ENCODE results near the gene LORICRIN. TPM values are rescaled to one million over a fixed set of nuclear protein-coding genes. Genes with fewer than 3 reads are reported as not detected.

Gene LORICRIN
- polyA plus RNA-seq, 1 of the 3 experiments (the other 2 are of a cell fraction): not detected

DNA sequence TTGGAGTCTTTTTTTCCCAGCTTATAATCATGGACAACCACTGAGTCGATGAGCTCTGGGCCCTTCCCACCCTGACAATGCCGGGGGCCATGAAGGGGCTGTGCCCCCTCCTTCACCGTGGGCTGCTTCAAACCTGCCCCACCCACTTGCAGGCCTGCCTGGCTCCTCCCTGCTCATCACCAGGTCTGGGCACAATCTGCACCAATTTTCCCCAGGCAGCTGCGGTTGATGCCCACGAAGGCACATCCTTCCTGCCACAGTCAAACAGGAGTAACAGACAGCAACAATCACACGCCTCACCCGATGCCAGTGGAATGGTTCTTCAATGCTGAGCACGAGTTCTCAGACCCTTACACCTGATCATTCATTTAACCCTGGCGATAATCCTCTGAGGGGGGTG is 34.4 kb downstream of the LORICRIN start:
- WGBS (ENCODE audit: low lambda C conversion rate): 12% methylated on average over 9 of the region's 9 CpGs
- TF ChIP-seq POLR2AphosphoS5 (IDR thresholded peaks at IDR 0.05; ENCODE audit: low read depth, low read length) (no peak), RXRA (IDR thresholded peaks at IDR 0.05; ENCODE audit: borderline replicate concordance, low read depth) (no peak), FOXJ3 (CRISPR knock-in tag; IDR thresholded peaks at IDR 0.05) (no peak), GABPA (IDR thresholded peaks at IDR 0.05; ENCODE audit: low read depth) (no peak), NFIC (IDR thresholded peaks at IDR 0.05; ENCODE audit: borderline replicate concordance) (no peak), FOSL2 (IDR thresholded peaks at IDR 0.05; ENCODE audit: borderline replicate concordance, low read depth) (no peak), TEAD4 (IDR thresholded peaks at IDR 0.05; ENCODE audit: borderline replicate concordance, insufficient read depth) (no peak), RCOR1 (IDR thresholded peaks at IDR 0.05; ENCODE audit: low read length) (no peak), RAD21 (IDR thresholded peaks at IDR 0.05; ENCODE audit: low read length) (no peak)
- TF ChIP-seq, protein P1, sequence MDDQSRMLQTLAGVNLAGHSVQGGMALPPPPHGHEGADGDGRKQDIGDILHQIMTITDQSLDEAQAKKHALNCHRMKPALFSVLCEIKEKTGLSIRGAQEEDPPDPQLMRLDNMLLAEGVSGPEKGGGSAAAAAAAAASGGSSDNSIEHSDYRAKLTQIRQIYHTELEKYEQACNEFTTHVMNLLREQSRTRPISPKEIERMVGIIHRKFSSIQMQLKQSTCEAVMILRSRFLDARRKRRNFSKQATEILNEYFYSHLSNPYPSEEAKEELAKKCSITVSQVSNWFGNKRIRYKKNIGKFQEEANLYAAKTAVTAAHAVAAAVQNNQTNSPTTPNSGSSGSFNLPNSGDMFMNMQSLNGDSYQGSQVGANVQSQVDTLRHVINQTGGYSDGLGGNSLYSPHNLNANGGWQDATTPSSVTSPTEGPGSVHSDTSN (IDR thresholded peaks at IDR 0.05): no peak
- TF ChIP-seq, protein P2, sequence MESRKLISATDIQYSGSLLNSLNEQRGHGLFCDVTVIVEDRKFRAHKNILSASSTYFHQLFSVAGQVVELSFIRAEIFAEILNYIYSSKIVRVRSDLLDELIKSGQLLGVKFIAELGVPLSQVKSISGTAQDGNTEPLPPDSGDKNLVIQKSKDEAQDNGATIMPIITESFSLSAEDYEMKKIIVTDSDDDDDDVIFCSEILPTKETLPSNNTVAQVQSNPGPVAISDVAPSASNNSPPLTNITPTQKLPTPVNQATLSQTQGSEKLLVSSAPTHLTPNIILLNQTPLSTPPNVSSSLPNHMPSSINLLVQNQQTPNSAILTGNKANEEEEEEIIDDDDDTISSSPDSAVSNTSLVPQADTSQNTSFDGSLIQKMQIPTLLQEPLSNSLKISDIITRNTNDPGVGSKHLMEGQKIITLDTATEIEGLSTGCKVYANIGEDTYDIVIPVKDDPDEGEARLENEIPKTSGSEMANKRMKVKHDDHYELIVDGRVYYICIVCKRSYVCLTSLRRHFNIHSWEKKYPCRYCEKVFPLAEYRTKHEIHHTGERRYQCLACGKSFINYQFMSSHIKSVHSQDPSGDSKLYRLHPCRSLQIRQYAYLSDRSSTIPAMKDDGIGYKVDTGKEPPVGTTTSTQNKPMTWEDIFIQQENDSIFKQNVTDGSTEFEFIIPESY (IDR thresholded peaks at IDR 0.05; ENCODE audit: borderline replicate concordance, low read depth): no peak
- TF ChIP-seq, protein P3, sequence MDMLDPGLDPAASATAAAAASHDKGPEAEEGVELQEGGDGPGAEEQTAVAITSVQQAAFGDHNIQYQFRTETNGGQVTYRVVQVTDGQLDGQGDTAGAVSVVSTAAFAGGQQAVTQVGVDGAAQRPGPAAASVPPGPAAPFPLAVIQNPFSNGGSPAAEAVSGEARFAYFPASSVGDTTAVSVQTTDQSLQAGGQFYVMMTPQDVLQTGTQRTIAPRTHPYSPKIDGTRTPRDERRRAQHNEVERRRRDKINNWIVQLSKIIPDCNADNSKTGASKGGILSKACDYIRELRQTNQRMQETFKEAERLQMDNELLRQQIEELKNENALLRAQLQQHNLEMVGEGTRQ (IDR thresholded peaks at IDR 0.05; ENCODE audit: borderline replicate concordance, low read depth, low read length): no peak
- TF ChIP-seq, protein P4, sequence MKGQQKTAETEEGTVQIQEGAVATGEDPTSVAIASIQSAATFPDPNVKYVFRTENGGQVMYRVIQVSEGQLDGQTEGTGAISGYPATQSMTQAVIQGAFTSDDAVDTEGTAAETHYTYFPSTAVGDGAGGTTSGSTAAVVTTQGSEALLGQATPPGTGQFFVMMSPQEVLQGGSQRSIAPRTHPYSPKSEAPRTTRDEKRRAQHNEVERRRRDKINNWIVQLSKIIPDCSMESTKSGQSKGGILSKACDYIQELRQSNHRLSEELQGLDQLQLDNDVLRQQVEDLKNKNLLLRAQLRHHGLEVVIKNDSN (IDR thresholded peaks at IDR 0.05; ENCODE audit: borderline replicate concordance, low read depth): no peak
- TF ChIP-seq, protein P5, sequence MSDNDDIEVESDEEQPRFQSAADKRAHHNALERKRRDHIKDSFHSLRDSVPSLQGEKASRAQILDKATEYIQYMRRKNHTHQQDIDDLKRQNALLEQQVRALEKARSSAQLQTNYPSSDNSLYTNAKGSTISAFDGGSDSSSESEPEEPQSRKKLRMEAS (IDR thresholded peaks at IDR 0.05; ENCODE audit: low read depth): no peak
- no peaks in the 10 kb centered on the region for H3K9me2 ChIP-seq
- no peak for DNase-seq
- H2AFZ ChIP-seq (ENCODE audit: low read depth): no peak overlapping the region
- no peak overlapping the region for H3K4me3 ChIP-seq (ENCODE audit: low read depth in 2 of 2, low read length in 1 of 2)
- H3K4me2 ChIP-seq: no peak overlapping the region
- peaks cover 31% of the 10 kb centered on the region for H3K27me3 ChIP-seq (ENCODE audit: insufficient read depth)
- ChIA-PET POLR2A (no interaction called here), CTCF (interaction anchor here (0.6 kb wide), 1 partner anchor 10 kb away, joined by 3 read pairs; no protein-coding TSS in a partner anchor)
- no peak overlapping the region for H3K27ac ChIP-seq (ENCODE audit: low read depth in 2 of 2, low read length in 1 of 2)
- H3K4me1 ChIP-seq (ENCODE audit: control insufficient read depth in 1 of 2, insufficient read depth in 2 of 2, low read depth in 1 of 2, low read length in 1 of 2): no peaks in the 10 kb centered on the region
- H3F3A ChIP-seq (replicated peaks; ENCODE audit: insufficient read depth): no peaks in the 10 kb centered on the region
- H3K9ac ChIP-seq: no peak overlapping the region
- H3K79me2 ChIP-seq (ENCODE audit: insufficient read depth): no peaks in the 10 kb centered on the region
- H3K36me3 ChIP-seq (replicated peaks in 1 of 2; ENCODE audit: control insufficient read depth in 1 of 2, insufficient read depth in 2 of 2, low read length in 1 of 2): no peaks in the 10 kb centered on the region
- no peaks in the 10 kb centered on the region for H4K20me1 ChIP-seq (ENCODE audit: insufficient read depth)
- no peaks in the 10 kb centered on the region for H3K9me3 ChIP-seq

All from SK-N-SH (cell line).